GM23338 (cell line): ENCODE measurements around the gene HSPA9. TPM values are rescaled to one million over a fixed set of nuclear protein-coding genes. Genes with fewer than 3 reads are reported as not detected.

Experiments used
- ATAC-seq: fragments of 200-7000 bp; cut with Tn5 transposase; 3 replicates; pipeline ENCODE4 v1.9.1; 2020
- DNase-seq: peaks from one replicate; pipeline ENCODE4 v3.0.0-alpha.2; 2015; ENCODE audit warnings: low spot score
- H2AFZ ChIP-seq: fragments of 200-600 bp; sonication (generic); 2 replicates; pipeline ENCODE4 v1.8.0; 2016; ENCODE audit warnings: antibody characterized with exemption, mild to moderate bottlenecking, moderate library complexity
- H3F3A ChIP-seq: fragments of 200-600 bp; sonication (generic); replicated peaks from 2 replicates; pipeline ENCODE4 v1.8.0; 2017; ENCODE audit warnings: antibody characterized with exemption, mixed run types, low read depth
- H3K27ac ChIP-seq: fragments of 200-600 bp; sonication (generic); 2 replicates; pipeline ENCODE4 v1.6.1; 2016; ENCODE audit warnings: low read depth
- H3K27me3 ChIP-seq: fragments of 200-600 bp; sonication (generic); 2 replicates; pipeline ENCODE4 v1.8.0; 2016; ENCODE audit warnings: mild to moderate bottlenecking, mixed run types, moderate library complexity; ENCODE audit not compliant: insufficient read depth
- H3K36me3 ChIP-seq: fragments of 200-600 bp; sonication (generic); 2 replicates; pipeline ENCODE4 v1.8.0; 2016; ENCODE audit warnings: mild to moderate bottlenecking; ENCODE audit not compliant: insufficient read depth
- H3K4me1 ChIP-seq: fragments of 200-600 bp; sonication (generic); 2 replicates; pipeline ENCODE4 v1.8.0; 2016; ENCODE audit warnings: mild to moderate bottlenecking, moderate library complexity; ENCODE audit not compliant: insufficient read depth
- H3K4me2 ChIP-seq: fragments of 200-600 bp; sonication (generic); 2 replicates; pipeline ENCODE4 v1.7.1; 2017; ENCODE audit warnings: mixed run types
- H3K4me3 ChIP-seq: fragments of 200-600 bp; sonication (generic); 2 replicates; pipeline ENCODE4 v1.6.1; 2016; ENCODE audit warnings: mixed run types
- H3K79me2 ChIP-seq: fragments of 200-600 bp; sonication (generic); replicated peaks from 2 replicates; pipeline ENCODE4 v1.8.0; 2017; ENCODE audit warnings: mild to moderate bottlenecking; ENCODE audit not compliant: insufficient read depth
- H3K9me2 ChIP-seq: fragments of 200-600 bp; sonication (generic); 2 replicates; pipeline ENCODE4 v1.8.0; 2017; ENCODE audit not compliant: insufficient read depth
- H4K20me1 ChIP-seq: fragments of 200-600 bp; sonication (generic); replicated peaks from 2 replicates; pipeline ENCODE4 v1.8.0; 2017; ENCODE audit warnings: mild to moderate bottlenecking; ENCODE audit not compliant: insufficient read depth
- H3K27ac Mint-ChIP-seq: 2 replicates; pipeline ENCODE4 v1.8.0; 2020; ENCODE audit warnings: inconsistent platforms, mild to moderate bottlenecking, moderate library complexity, mixed read lengths
- H3K27me3 Mint-ChIP-seq: 3 replicates; pipeline ENCODE4 v1.8.0; 2022; ENCODE audit warnings: low read depth, mild to moderate bottlenecking, moderate library complexity, mixed read lengths, inconsistent platforms; ENCODE audit not compliant: insufficient read depth, poor library complexity
- H3K36me3 Mint-ChIP-seq: 3 replicates; pipeline ENCODE4 v1.8.0; 2021; ENCODE audit warnings: low read depth, mild to moderate bottlenecking, inconsistent platforms, moderate library complexity, mixed read lengths
- H3K4me1 Mint-ChIP-seq: 3 replicates; pipeline ENCODE4 v1.8.0; 2020; ENCODE audit warnings: mild to moderate bottlenecking, inconsistent platforms, mixed read lengths
- H3K4me3 Mint-ChIP-seq: 3 replicates; pipeline ENCODE4 v1.8.0; 2021; ENCODE audit warnings: moderate library complexity, mild to moderate bottlenecking, inconsistent platforms, mixed read lengths
- H3K9me3 Mint-ChIP-seq: 3 replicates; pipeline ENCODE4 v1.8.0; 2020; ENCODE audit warnings: moderate library complexity, mild to moderate bottlenecking, inconsistent platforms, mixed read lengths
- CREB1 ChIP-seq: fragments of 250-450 bp; sonication (Bioruptor Pico); IDR thresholded peaks from 2 replicates; pipeline ENCODE4 v1.5.0; 2020; ENCODE audit warnings: low read depth, mild to moderate bottlenecking, moderate library complexity
- CTCF ChIP-seq, 2 experiments: fragments of 200-600 bp in 1 of 2; sonication (generic) in 1 of 2; conservative IDR thresholded peaks; 2 replicates each; pipeline versions ENCODE4 v1.5.1 to v1.6.1; 2016 to 2017; ENCODE audit warnings: antibody characterized with exemption in 2 of 2, low read depth in 2 of 2, mild to moderate bottlenecking in 2 of 2, moderate library complexity in 1 of 2
- ETS1 ChIP-seq: IDR thresholded peaks from 2 replicates; pipeline ENCODE4 v1.6.1; 2016; ENCODE audit warnings: antibody characterized with exemption
- EZH2 ChIP-seq: fragments of 200-600 bp; sonication (generic); IDR thresholded peaks from one replicate; pipeline ENCODE4 v1.8.0; 2017; ENCODE audit warnings: antibody characterized with exemption, mild to moderate bottlenecking, low read depth; ENCODE audit not compliant: unreplicated experiment
- EZH2phosphoT487 ChIP-seq: fragments of 200-600 bp; sonication (generic); IDR thresholded peaks from one replicate; pipeline ENCODE4 v1.8.1; 2018; ENCODE audit warnings: antibody characterized with exemption; ENCODE audit not compliant: unreplicated experiment
- JUNB ChIP-seq: IDR thresholded peaks from one replicate; pipeline ENCODE4 v1.6.1; 2016; ENCODE audit warnings: antibody characterized with exemption; ENCODE audit not compliant: unreplicated experiment
- POLR2AphosphoS5 ChIP-seq: IDR thresholded peaks from 2 replicates; pipeline ENCODE4 v1.6.1; 2016; ENCODE audit warnings: antibody characterized with exemption, low read depth
- STAT1 ChIP-seq: IDR thresholded peaks from one replicate; pipeline ENCODE4 v1.6.1; 2016; ENCODE audit warnings: antibody characterized with exemption; ENCODE audit not compliant: unreplicated experiment
- ZNF114 ChIP-seq: fragments of 250-450 bp; sonication (Bioruptor Pico); IDR thresholded peaks from 2 replicates; pipeline ENCODE4 v1.5.0; 2020; ENCODE audit warnings: mild to moderate bottlenecking, moderate library complexity
- ZNF331 ChIP-seq: fragments of 250-450 bp; sonication (Bioruptor Pico); IDR thresholded peaks from 2 replicates; pipeline ENCODE4 v1.5.0; 2020; ENCODE audit warnings: low read depth, mild to moderate bottlenecking, moderate library complexity
- ZNF462 ChIP-seq: fragments of 250-450 bp; sonication (Bioruptor Pico); IDR thresholded peaks from 2 replicates; pipeline ENCODE4 v1.5.0; 2020; ENCODE audit warnings: mild to moderate bottlenecking, moderate library complexity
- polyA plus RNA-seq: library from polyadenylated mRNA; unstranded; fragments of >200 nt; fragmentation: Nextera tagmentation; extraction: Ambion mirVana; gene quantifications from 2 replicates; pipeline ENCODE4 v1.2.1, GENCODE V29; 2016
- total RNA-seq: library from RNA; depleted of rRNA; stranded (reverse); fragments of >200 nt; shearing (Covaris generic); gene quantifications from 2 replicates; pipeline ENCODE4 v1.2.3, GENCODE V29; 2014

Gene HSPA9
- total and polyA plus RNA-seq, 2 experiments from 2014 or later = 302 to 751 TPM

- TF ChIP-seq ZNF462 (CRISPR knock-in tag) (no peak), ZNF114 (CRISPR knock-in tag) (no peak), EZH2phosphoT487 (no peak), POLR2AphosphoS5 (no peak)
Measured at GRCh38 chr5:138580777-138581176, 5.6 kb upstream of the HSPA9 start (continued).

- no peak overlapping the region for H3K4me3 ChIP-seq
- Mint-ChIP-seq H3K27me3 (peaks cover 11% of the 10 kb centered on the region), H3K36me3 (peaks cover 8% of the 10 kb centered on the region), H3K27ac (no peak overlapping the region), H3K9me3 (peaks cover 4% of the 10 kb centered on the region; the same call in 1 of the 3 replicates), H3K4me3 (no peak overlapping the region), H3K4me1 (peaks cover 6% of the 10 kb centered on the region)
- 0 out of 2 replicates have a peak, but pooled peaks cover 9% of the 10 kb centered on the region for H3F3A ChIP-seq
- DNase-seq = no peak
- no peak overlapping the region for H3K4me2 ChIP-seq
- no peak for ATAC-seq
- H3K9me2 ChIP-seq = no peaks in the 10 kb centered on the region
- no peak overlapping the region for H3K27ac ChIP-seq
- no peaks in the 10 kb centered on the region for H3K27me3 ChIP-seq
- H4K20me1 ChIP-seq = no peaks in the 10 kb centered on the region
- peaks cover 3% of the 10 kb centered on the region for H3K79me2 ChIP-seq
- H3K4me1 ChIP-seq = no peaks in the 10 kb centered on the region
- H2AFZ ChIP-seq = no peak overlapping the region
- H3K36me3 ChIP-seq = no peaks in the 10 kb centered on the region
- TF ChIP-seq ZNF331 (CRISPR knock-in tag) (no peak), POLR2AphosphoS5 (no peak), CREB1 (no peak), CTCF (conservative IDR thresholded peaks at IDR 0.05; ENCODE audit: low read depth in 2 of 2) (no peak), EZH2 (no peak), JUNB (no peak), STAT1 (no peak), ETS1 (no peak)
Measured at GRCh38 chr5:138580001-138580400, 4.8 kb upstream of the HSPA9 start.
